ENCODE measurements around the gene DSCAM. TPM values are rescaled to one million over a fixed set of nuclear protein-coding genes. Genes with fewer than 3 reads are reported as not detected.

Gene DSCAM
- total RNA-seq, 2 donors from 2014 or later, result not detected

DNA sequence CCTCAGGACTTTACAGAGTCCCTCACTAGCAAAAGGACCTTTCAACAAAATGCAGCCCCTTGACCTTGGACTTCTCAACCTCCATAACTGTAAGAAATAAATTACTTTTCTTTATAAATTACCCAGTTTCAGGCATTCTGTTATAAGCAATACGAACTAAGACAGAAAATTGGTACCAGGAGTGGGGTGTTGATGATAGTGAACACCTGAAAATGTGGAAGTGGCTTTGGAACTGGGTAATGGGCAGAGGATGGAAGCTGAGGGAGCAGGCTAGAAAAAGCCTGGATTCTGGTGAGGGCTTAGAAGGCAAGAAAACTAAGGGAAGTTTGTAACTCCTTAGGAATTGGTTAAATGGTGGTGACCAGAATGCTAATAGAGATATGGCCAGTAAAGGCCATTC lies 46.8 kb downstream of the DSCAM start:
- Histone ChIP-seq H3K4me1 (no peaks in the 10 kb centered on the region), H3K27ac (no peak overlapping the region), H3K36me3 (no peaks in the 10 kb centered on the region), H3K4me3 (no peak overlapping the region), H3K9me3 (peaks cover 0 to 40% of the 10 kb centered on the region in 2 donors), H3K27me3 (no peaks in the 10 kb centered on the region)
- TF ChIP-seq, protein P1, sequence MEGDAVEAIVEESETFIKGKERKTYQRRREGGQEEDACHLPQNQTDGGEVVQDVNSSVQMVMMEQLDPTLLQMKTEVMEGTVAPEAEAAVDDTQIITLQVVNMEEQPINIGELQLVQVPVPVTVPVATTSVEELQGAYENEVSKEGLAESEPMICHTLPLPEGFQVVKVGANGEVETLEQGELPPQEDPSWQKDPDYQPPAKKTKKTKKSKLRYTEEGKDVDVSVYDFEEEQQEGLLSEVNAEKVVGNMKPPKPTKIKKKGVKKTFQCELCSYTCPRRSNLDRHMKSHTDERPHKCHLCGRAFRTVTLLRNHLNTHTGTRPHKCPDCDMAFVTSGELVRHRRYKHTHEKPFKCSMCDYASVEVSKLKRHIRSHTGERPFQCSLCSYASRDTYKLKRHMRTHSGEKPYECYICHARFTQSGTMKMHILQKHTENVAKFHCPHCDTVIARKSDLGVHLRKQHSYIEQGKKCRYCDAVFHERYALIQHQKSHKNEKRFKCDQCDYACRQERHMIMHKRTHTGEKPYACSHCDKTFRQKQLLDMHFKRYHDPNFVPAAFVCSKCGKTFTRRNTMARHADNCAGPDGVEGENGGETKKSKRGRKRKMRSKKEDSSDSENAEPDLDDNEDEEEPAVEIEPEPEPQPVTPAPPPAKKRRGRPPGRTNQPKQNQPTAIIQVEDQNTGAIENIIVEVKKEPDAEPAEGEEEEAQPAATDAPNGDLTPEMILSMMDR (IDR thresholded peaks at IDR 0.05), result no peak
- no peak for DNase-seq (ENCODE audit: low spot score)

DNA sequence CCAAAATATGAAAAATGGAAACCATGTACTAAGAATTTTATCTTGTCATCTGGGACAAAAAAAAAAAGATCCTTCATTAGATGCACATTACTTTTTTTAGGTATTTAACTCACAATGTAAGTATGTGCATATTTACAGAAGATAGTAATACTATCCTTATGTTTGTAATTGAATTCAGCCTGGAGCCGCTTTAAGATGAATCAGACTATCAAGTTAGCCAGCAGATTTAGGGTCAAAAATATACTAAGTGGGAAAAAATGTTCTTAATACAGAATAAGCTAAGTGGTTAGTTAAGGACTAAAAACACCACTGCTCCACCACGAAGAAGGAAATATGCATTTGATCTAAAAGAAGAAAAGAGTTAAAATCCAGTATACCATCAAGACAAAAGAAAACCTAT lies 49.1 kb downstream of the DSCAM start:
- Histone ChIP-seq H3K4me1 (no peaks in the 10 kb centered on the region), H3K9me3 (peaks cover 0 to 40% of the 10 kb centered on the region in 2 donors), H3K36me3 (no peaks in the 10 kb centered on the region), H3K27me3 (no peaks in the 10 kb centered on the region), H3K4me3 (no peak overlapping the region), H3K27ac (no peak overlapping the region)
- no peak for DNase-seq (ENCODE audit: low spot score)
- TF ChIP-seq, protein P1 (IDR thresholded peaks at IDR 0.05), result no peak

DNA sequence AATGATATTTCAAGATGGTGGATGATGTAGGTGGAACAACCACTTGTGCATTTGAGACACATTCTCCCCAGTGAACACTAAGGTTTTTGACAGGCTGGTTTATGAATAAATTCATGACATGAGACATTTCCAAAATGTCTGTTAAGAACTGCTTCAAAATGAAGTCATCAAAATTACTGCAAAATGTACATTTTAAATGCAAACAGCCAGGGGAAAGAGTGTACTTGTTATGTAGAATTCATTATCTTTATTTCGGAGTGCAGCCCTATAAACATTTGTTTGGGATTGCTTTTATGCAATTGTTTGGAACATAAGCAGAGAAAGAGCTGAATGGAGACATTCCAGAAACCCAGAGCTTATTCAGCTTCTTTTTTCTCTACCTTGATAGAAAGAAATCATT lies 49.5 kb downstream of the DSCAM start:
- TF ChIP-seq, protein P1 (IDR thresholded peaks at IDR 0.05), result no peak
- no peak overlapping the region for H3K27ac ChIP-seq
- no peak for DNase-seq (ENCODE audit: low spot score)
- H3K4me3 ChIP-seq, result no peak overlapping the region
- peaks cover 0 to 40% of the 10 kb centered on the region in 2 donors for H3K9me3 ChIP-seq
- no peaks in the 10 kb centered on the region for H3K27me3 ChIP-seq
- H3K36me3 ChIP-seq, result no peaks in the 10 kb centered on the region
- no peaks in the 10 kb centered on the region for H3K4me1 ChIP-seq

DNA sequence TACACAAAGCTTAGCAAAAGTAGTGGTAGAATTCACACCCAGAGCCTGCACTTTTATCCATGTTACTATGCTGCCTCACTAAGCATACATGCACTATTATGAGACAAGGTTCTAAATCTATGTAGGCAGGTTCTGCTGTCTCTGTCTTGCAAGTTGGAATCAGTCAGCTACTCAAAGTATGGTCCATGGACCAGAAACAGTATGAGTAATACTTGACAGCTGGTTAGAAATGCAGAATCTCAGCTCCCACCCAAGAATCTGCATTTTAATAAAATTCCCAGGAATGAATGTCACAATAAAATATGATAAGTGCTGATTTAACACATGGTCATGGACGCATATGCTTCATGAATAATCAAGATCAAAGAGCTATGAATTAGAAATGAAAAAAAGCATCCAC lies 50.5 kb downstream of the DSCAM start:
- no peak overlapping the region for H3K27ac ChIP-seq
- peaks cover 0 to 35% of the 10 kb centered on the region in 2 donors for H3K9me3 ChIP-seq
- no peaks in the 10 kb centered on the region for H3K36me3 ChIP-seq
- DNase-seq (ENCODE audit: low spot score), result no peak
- TF ChIP-seq, protein P1 (IDR thresholded peaks at IDR 0.05), result no peak
- H3K4me3 ChIP-seq, result no peak overlapping the region
- H3K27me3 ChIP-seq, result no peaks in the 10 kb centered on the region
- H3K4me1 ChIP-seq, result no peaks in the 10 kb centered on the region

DNA sequence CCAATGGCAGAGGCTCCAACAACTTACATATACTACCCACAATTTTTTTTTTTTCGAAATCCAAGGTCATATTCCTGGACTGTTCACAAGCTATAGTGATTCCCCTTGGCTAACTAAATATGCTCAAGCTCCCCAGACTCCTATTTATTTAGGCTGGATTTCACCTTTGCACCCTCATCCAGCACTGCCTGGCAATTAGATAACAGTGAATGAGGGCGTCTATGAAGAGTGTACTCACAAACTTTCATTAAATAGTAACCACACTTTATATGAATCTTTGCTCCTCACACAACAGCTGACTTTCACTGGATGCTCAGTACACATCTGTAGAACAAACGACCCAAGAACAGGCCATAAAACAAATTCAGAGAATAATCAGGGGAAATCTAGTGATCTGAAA lies 51.6 kb downstream of the DSCAM start:
- H3K36me3 ChIP-seq, result no peaks in the 10 kb centered on the region
- H3K27ac ChIP-seq, result no peak overlapping the region
- H3K9me3 ChIP-seq, result peaks cover 0 to 24% of the 10 kb centered on the region in 2 donors
- no peak for DNase-seq (ENCODE audit: low spot score)
- no peak overlapping the region for H3K4me3 ChIP-seq
- no peaks in the 10 kb centered on the region for H3K27me3 ChIP-seq
- no peaks in the 10 kb centered on the region for H3K4me1 ChIP-seq
- TF ChIP-seq, protein P1 (IDR thresholded peaks at IDR 0.05), result no peak

DNA sequence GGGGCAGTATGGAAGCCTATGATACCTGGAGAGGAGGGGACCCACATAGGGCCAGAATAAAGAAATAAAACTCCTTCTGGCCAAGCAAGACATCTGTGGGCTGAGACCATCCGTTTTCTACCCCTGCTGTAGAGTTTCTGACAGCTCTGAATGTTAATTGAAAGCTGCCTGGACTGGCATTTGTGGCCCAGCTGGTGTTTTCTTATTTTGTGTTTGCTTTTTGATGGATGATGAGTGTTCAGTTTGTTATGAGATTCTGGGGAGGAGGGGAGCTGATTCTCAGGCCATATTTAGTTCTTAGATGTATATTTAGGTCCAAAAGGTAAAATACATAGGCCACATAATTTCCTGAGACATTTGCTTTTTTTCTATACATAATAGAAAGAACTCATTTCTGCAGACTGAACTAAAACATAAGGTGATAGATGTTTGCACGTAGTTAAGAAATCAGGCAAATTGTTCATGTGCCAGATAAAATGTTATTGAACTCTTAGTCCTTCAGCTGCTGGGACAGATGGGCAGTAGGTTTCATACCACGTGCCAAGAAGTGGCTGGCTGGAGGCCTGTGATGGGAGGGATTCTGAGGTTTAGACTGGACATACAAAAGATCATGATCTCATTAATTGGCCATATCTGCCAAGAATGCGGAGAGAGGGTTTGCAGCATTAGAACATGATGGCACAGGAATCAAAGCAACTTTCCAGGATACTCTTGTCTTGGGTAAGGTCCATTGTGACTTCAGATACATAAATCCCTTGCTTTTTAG lies 54.1 kb downstream of the DSCAM start:
- DNase-seq (ENCODE audit: low spot score), result no peak

More for the DNA sequence above, 54.1 kb downstream of the DSCAM start:
- H3K4me1 ChIP-seq, result no peaks in the 10 kb centered on the region
- no peaks in the 10 kb centered on the region for H3K36me3 ChIP-seq
- H3K27ac ChIP-seq, result no peak overlapping the region
- TF ChIP-seq, protein P1 (IDR thresholded peaks at IDR 0.05), result no peak
- H3K9me3 ChIP-seq, result no peaks in the 10 kb centered on the region
- no peak overlapping the region for H3K4me3 ChIP-seq
- no peaks in the 10 kb centered on the region for H3K27me3 ChIP-seq

Measured in right atrium auricular region (tissue), 2 donors.